ENCODE data around the gene CIZ1. TPM values are rescaled to one million over a fixed set of nuclear protein-coding genes. Genes with fewer than 3 reads are reported as not detected.

The CIZ1 gene
- total and polyA plus RNA-seq, 2 donors from 2014 or later = 48.1 to 89.9 TPM

DNA sequence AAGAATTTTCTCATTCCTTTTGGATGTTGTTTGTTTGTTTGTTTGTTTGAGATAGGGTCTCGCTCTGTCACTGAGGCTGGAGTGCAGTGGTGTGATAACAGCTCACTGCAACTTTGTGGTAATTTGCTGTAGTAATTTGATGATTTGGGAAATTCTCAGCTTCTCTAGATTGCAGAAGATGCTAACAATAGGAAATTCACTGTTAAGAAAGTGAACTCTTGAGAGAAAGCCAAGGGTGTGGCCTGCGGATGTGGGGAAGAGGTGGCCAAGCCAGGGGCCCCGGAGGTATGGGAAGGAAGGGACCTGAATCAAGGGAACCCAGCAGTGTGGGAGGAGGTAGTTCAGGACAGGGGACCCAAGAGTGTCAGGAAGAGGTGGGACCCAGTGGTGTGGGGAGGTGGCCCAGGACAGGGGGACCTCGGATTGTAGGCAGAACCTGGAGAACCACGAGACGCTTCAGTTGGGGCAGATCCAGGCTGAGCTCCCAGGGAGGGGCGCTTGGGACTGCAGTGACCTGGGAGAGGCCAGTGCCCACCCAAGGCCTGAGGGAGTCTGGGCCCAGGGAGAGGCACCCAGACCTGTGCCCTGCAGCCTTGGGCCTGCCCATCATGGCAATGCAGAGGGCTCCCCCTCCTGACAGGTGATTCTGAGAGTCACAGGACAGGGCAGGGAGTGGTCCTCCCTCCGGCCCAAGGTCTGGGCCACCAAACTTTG lies 47.7 kb downstream of the CIZ1 start:
- no peak overlapping the region for H3K4me3 ChIP-seq (ENCODE audit: low read length in 3 of 3)
- H3K27ac ChIP-seq (ENCODE audit: low read depth in 2 of 2, low read length in 2 of 2) = no peak overlapping the region
- intact Hi-C loops (cut with DNase I) = no loop called here
- peaks cover 0 to under 1% (median 0%) of the 10 kb centered on the region in 3 donors for H3K4me1 ChIP-seq (ENCODE audit: control insufficient read depth in 2 of 3, insufficient read depth in 2 of 3, low read depth in 1 of 3, low read length in 3 of 3)
- no peak for FAIRE-seq
- H3K27me3 ChIP-seq (ENCODE audit: control insufficient read depth, insufficient read depth, low read length) = no peaks in the 10 kb centered on the region
- DNase-seq = peak in 1 of 5 donors; percentile 65
- TF ChIP-seq, protein P1, sequence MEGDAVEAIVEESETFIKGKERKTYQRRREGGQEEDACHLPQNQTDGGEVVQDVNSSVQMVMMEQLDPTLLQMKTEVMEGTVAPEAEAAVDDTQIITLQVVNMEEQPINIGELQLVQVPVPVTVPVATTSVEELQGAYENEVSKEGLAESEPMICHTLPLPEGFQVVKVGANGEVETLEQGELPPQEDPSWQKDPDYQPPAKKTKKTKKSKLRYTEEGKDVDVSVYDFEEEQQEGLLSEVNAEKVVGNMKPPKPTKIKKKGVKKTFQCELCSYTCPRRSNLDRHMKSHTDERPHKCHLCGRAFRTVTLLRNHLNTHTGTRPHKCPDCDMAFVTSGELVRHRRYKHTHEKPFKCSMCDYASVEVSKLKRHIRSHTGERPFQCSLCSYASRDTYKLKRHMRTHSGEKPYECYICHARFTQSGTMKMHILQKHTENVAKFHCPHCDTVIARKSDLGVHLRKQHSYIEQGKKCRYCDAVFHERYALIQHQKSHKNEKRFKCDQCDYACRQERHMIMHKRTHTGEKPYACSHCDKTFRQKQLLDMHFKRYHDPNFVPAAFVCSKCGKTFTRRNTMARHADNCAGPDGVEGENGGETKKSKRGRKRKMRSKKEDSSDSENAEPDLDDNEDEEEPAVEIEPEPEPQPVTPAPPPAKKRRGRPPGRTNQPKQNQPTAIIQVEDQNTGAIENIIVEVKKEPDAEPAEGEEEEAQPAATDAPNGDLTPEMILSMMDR (IDR thresholded peaks at IDR 0.05; ENCODE audit: borderline replicate concordance, extremely low read depth, insufficient read depth) = no peak
- no peaks in the 10 kb centered on the region for H3K9me3 ChIP-seq (ENCODE audit: control insufficient read depth in 2 of 3, insufficient read depth in 1 of 3, low read length in 3 of 3)
- no peak overlapping the region for H3K9ac ChIP-seq (ENCODE audit: low read length in 3 of 3)
- H3K36me3 ChIP-seq (ENCODE audit: control insufficient read depth in 2 of 3, insufficient read depth in 3 of 3, low read length in 3 of 3) = no peaks in the 10 kb centered on the region

DNA sequence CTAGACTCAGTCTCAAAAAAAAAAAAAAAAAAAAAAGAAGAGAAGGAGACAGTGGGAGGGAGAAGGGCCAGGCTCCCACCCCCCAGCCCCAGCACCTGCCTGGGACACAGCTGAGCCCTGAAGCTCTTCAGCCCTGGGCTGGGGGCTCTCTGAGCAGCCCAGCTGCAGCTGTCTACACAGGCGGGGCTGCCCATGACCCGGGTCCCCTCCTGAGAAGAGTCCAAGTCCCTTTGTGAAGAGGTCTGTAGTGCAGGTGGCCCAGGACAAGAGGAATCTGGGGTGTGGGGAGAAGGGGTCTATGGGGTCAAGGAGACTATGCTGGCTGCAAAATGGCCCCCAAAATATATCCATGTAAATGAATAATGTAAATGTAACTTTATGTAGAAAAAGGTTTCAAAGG lies 48.8 kb downstream of the CIZ1 start:
- H3K9ac ChIP-seq (ENCODE audit: low read length in 3 of 3) = no peak overlapping the region
- no peak overlapping the region for H3K27ac ChIP-seq (ENCODE audit: low read depth in 2 of 2, low read length in 2 of 2)
- intact Hi-C loops (cut with DNase I) = no loop called here
- no peaks in the 10 kb centered on the region for H3K4me1 ChIP-seq (ENCODE audit: control insufficient read depth in 2 of 3, insufficient read depth in 2 of 3, low read depth in 1 of 3, low read length in 3 of 3)
- TF ChIP-seq, protein P1 (IDR thresholded peaks at IDR 0.05; ENCODE audit: borderline replicate concordance, extremely low read depth, insufficient read depth) = no peak
- H3K36me3 ChIP-seq (ENCODE audit: control insufficient read depth in 2 of 3, insufficient read depth in 3 of 3, low read length in 3 of 3) = no peaks in the 10 kb centered on the region
- H3K4me3 ChIP-seq (ENCODE audit: low read length in 3 of 3) = no peak overlapping the region
- DNase-seq (no peak), FAIRE-seq (no peak)
- H3K9me3 ChIP-seq (ENCODE audit: control insufficient read depth in 2 of 3, insufficient read depth in 1 of 3, low read length in 3 of 3) = no peaks in the 10 kb centered on the region
- no peaks in the 10 kb centered on the region for H3K27me3 ChIP-seq (ENCODE audit: control insufficient read depth, insufficient read depth, low read length)

GRCh38 chr9:128142061-128142460 lies 49.3 kb downstream of the CIZ1 start:
- FAIRE-seq (no peak), DNase-seq (no peak)
- intact Hi-C loops (cut with DNase I) = no loop called here
- Histone ChIP-seq H3K9ac (ENCODE audit: low read length in 3 of 3) (no peak overlapping the region), H3K27me3 (ENCODE audit: control insufficient read depth, insufficient read depth, low read length) (no peaks in the 10 kb centered on the region), H3K4me3 (ENCODE audit: low read length in 3 of 3) (no peak overlapping the region), H3K27ac (ENCODE audit: low read depth in 2 of 2, low read length in 2 of 2) (no peak overlapping the region), H3K9me3 (ENCODE audit: control insufficient read depth in 2 of 3, insufficient read depth in 1 of 3, low read length in 3 of 3) (no peaks in the 10 kb centered on the region), H3K36me3 (ENCODE audit: control insufficient read depth in 2 of 3, insufficient read depth in 3 of 3, low read length in 3 of 3) (no peaks in the 10 kb centered on the region), H3K4me1 (ENCODE audit: control insufficient read depth in 2 of 3, insufficient read depth in 2 of 3, low read depth in 1 of 3, low read length in 3 of 3) (no peaks in the 10 kb centered on the region)
- TF ChIP-seq, protein P1 (IDR thresholded peaks at IDR 0.05; ENCODE audit: borderline replicate concordance, extremely low read depth, insufficient read depth) = no peak

Measured in kidney (tissue), 14 donors.